LoVo (cell line): ENCODE results near the gene HAS3.
"Not testable (repeated sequence)": the region's sequence is repeated elsewhere in the genome, so short reads cannot be mapped to it uniquely, and the experiment has no call there.

Source experiments
- DNase-seq: peaks from one replicate; pipeline ENCODE4 v3.0.0-alpha.2; 2016; ENCODE audit warnings: low spot score

Gene HAS3

DNA sequence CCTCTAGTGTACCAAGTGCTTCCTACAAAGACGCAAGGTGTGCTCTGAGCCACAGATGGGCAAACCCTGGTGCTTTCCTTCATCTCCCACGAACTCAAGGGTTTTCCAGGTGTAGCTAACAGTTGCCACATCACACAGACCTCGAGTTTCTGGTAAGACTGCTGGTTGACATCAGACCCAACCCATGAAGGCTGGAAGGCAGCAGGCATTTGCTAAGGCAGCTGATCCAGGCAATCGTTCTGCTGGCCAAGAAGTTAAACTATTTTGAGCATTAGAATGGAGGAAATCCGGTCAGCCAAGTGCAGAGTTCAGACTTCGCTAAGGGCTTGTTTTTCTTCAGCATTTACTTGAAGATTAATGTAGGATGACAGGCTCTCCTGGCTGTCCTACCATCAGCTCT lies 11.5 kb downstream of the HAS3 start:
- DNase-seq = no peak

DNA sequence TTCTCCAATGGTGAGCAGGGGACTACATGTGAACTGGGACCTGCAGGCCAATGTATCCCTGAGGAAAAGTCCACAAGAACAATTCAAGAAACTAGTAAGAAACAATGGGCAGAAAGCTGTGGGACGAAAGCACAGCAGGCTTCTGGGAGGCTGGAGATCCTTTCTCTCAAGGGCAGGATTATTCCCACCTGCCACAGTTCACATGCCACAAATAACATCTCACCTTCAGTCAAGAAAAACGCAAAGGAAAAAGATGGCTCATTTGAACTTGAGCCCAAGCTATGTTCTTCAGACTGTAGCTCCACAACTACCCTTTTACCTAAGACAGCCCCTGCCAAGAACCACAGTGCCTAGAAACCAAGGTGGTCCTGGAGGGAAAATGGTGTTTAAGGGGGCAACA lies 13.0 kb downstream of the HAS3 start:
- DNase-seq = no peak

DNA sequence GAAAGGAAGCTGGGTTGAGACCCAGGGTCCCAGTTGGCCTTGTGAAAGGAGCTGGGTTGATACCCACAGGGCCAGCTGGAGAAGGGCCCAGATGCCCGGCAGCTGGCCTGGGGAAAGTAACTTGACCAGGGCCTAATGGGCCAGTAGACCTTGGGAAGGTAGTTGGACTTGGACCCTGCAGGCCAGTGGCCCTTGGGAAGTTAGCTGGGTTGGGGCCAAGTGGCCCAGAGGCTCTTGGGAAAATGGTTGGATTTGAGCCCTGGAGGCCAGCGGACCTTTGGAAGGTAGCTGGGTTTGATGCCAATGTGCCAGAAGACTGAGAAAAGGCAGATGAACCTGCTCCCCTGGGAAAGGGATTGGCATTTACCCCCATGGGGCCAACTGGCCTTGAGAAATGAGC lies 13.5 kb downstream of the HAS3 start:
- DNase-seq = no peak

DNA sequence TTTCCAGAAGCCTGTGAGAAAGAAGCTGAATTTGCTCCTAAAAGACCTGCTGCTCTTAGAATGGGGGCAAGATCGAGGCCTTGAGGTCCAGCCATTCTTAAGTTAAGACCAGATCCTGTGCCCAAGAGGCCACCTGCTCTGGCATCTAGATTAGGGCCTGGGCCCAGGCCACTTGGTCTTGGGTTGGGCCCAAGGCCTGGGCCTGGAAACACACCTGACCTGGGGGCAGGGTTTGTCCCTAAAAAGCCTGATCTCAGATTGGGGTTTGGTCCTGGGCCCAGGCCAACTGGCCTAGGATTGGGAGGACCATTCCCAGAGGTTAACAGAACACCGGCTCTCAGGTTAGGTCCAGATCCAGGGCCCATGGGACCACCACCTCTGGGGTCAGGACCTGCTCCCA lies 14.1 kb downstream of the HAS3 start:
- no peak for DNase-seq

DNA sequence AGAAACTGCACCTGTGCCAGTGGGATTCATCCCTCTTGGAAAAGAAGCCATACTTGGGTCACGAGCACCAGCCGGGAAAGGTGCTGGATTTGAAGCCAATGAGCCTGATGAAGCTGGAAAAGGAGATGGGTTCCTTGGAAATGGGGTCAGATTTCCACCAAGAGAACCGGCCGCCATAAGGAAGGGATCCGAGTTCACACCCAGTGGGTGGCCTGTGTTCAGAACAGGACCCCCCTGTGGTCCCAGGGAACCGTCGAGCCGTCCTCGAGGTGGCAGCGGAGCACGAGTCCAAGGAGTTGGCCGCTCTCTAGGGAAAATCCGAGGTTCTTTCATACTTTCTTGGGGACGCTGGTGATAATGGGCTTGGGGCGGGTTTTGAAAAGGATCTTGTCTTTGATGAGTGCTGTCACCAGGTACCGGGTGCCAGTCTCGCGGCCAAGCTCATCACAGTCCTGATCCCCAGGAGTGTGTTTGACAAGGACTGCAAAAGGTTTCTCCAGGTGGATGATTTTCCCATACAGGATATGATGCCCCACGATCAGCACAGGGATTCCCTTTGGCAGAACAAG lies 14.7 kb downstream of the HAS3 start:
- no peak for DNase-seq

DNA sequence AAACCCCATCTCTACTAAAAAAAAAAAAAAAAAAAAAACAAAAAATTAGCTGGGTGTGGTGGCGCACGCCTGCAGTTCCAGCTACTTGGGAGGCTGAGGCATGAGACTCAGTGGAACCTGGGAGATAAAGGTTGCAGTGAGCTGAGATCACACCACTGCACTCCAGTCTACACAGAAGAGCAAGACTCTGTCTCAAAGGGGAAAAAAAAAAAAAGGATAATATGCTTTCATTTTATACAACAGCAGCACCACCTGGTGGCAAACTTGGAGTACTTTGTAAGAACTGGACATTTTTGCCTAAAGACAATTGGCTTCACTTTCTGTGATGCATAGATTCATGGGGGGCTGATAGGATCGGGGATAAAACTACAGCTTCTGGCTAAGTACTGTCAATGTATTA lies 18.5 kb downstream of the HAS3 start:
- peak; percentile 57 for DNase-seq

DNA sequence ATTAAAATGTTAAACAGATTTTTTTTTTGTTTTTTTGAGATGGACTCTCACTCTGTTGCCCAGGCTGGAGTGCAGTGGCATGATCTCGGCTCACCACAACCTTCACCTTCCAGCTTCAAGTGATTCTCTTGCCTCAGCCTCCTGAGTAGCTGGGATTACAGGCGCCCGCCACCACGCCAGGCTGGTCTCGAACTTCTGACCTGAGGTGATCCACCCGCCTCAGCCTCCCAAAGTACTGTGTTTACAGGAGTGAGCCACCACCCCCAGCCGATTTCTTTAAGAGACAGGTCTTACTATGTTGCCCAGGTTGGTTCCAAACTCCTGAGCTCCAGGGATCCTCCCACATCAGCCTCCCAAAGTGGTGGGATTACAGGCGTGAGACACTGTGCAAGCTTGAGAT lies 19.0 kb downstream of the HAS3 start:
- not testable (repeated sequence) for DNase-seq

DNA sequence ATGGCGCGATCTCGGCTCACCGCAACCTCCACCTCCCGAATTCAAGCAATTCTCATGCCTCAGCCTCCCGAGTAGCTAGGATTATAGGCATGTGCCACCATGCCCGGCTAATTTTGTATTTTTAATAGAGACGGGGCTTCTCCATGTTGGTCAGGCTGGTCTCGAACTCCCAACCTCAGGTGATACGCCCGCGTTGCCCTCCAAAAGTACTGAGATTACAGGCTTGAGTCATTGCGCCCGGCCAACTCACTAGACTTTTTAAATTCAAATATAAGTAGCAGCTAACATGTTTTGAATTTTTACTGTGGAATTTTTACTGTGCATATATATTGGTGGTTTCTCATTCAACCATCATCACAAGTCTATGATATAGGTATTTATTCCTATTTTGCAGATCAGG lies 19.5 kb downstream of the HAS3 start:
- DNase-seq = not testable (repeated sequence)

DNA sequence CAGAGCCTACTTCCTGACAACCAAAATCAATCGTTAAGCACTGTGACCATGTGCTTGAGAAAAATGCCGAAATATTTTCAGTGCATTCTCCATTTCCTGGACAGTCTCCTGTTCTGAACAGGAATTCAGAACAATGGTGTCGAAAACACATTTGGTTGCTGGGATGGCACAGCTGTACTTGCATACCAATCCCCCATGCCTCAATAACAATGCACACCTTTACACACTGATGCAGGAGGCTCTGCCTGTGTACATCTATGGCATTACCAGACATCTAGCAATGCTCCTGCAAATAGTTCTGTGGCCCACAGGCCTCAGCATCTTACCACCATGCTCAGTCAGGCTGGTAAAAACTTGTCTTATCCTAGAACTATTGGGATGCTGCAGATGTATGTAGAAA lies 20.8 kb downstream of the HAS3 start:
- DNase-seq = no peak

DNA sequence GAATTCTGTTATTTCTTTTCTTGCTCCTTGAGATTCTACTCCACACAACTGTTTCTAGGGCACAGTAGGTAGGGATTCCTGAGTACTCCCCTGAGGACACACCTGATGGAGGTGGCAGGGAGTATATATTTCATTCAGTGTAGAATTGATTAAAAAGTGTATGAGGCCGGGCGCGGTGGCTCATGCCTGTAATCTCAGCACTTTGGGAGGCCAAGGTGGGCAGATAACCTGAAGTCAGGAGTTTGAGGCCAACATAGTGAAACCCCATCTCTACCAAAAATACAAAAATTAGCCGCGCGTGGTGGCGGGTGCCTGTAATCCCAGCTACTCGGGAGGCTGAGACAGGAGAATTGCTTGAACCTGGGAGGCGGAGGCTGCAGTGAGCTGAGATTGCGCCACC lies 21.3 kb downstream of the HAS3 start:
- not testable (repeated sequence) for DNase-seq

DNA sequence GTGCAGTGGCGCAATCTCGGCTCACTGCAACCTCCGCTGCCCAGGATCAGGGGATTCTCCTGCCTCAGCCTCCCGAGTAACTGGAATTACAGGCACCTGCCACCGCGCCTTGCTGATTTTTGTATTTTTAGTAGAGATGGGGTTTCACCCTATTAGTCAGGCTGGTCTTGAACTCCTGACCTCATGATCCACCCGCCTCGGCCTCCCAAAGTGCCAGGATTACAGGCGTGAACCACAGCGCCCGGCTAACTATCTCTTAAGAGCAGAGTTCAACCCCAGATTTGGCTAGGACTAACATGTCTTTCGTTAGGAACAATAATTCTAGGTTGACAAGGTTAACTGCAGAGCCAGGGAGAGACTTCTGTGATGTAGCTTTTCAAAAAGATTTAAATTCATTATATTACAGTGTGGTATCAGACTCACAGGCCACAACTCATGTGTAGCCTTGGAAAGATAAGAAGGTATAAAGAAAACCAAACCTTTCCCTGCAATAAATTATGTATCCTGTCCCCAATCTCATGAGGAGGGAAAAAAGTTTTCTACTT lies 22.6 kb downstream of the HAS3 start:
- no peak for DNase-seq

DNA sequence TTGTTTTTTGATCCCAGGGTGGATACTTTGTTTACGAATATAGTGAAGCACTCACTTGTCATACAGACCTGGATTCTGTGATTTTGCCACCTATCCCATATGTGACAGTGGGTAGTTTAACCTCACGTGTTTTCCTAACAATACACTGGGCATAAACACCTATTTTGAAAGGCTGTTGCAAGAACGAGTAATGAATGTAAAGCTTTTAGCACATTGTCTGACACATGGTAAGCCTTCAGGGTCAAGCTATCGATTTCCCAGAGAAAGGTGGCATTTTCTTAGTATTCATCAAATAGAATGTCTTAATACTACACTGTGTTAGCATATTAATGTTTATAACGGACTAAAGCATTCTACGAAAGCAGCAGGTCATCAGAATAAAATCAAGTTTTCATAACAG lies 25.0 kb downstream of the HAS3 start:
- no peak for DNase-seq

DNA sequence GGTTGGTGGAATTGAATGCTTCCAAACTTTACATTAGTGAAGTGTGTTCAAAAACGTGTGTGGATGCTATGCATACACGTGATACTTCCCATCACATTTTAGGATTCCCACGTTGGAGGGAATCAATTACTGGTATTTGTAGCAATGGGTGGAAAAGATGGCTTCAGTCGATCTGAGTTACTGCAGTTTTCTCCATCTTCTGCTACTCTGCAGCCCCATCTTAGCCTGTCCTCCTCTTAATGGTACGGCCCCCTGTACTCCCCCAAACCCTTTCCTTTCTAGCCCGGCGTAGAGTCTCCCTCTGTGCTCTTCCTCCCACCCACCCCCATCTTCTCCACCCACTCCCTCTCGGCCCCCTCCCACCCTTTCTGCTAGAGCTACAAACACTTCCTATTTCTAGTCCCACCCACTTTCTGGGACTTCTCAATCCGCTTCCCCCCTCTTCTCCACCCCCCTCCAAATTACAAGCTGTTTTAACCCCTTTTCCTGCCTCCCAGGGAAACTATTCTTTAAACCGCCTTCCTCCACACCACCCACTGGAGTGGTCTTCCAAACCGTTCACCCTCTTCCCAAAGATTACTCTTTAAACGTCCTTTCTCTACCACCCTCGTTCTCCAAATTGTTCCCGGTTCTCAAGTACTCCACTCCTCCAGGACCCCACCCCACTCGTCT lies 25.9 kb downstream of the HAS3 start:
- DNase-seq = no peak

DNA sequence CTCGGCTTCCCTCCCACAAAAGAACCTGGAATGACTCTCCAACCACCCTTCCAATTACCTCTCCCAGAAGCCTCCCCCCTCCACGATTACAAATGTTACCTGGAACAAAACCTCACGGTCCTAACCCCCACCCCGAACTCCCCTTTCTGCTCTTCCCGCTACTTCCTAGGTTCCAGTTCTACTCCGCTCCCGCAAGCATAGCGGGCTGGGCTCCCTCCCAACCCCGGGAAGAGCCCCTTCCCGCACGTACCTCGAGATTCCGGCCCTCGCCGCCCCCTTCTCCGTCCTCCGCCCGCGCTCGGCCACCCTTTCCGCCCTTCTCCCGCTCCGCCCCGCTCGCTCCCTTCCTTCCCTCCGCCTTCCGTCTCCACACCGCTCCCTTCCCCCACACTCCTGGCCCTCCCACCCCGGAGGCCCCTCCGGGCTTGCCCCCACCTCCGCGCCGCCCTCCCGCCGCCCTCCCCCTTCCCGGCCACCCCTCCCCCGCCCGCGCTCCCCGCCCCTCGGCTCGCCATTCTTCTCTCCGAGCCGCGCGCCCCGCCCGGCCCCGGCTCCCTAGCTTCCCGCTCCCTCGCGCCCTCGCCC lies 26.5 kb downstream of the HAS3 start:
- peak; percentile 62 for DNase-seq

DNA sequence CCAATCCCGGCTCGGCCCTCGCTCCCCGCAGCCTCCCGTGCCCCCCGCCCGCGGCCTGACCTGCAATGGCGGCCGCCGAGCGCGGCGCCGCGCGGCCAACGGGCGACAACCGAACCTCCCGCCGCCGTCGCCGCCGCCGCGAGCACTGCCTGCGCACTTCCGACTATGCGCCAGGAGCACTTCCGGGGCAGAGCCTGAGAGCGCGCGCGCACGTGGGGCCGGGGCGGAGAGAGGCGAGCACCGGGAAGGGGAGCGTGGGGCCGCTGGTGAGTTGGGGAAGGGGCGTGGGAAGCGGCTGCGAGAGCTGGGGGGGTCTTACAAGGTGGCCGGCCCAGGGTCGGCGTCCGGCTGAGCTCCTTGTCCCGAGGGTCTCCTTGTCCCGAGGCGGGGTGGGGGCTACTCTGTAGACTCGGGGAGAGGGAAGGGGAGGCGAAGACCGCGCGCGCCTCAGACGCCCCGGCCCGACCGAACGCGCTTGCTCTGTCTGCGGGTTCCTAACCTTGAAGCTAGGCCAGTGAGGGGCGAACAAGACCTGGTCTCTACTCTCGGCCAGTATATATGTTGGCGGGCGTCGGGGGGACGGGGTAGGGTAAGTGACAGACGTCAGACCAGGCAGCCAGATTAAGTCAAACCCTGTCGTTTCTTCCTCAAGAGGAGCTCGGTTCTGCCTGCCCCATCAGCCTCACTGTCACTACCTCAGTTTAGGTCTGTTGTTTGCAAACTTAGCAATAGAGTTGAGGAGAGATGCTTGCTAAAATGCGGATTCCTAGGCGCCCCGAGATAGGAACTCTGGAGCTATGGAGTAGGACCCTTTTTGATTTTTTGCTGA lies 27.2 kb downstream of the HAS3 start, which contains the start of the genes CHTF8 and UTP4:
Gene CHTF8, minus strand, starts transcription at position 165 of the 829 bp plus-strand sequence. CDS start 11,130 bp downstream, outside the sequence.
Gene UTP4, plus strand, starts transcription at position 226 of the 829 bp plus-strand sequence. CDS start 811 bp downstream, outside the sequence.
- peak; percentile 84 for DNase-seq

DNA sequence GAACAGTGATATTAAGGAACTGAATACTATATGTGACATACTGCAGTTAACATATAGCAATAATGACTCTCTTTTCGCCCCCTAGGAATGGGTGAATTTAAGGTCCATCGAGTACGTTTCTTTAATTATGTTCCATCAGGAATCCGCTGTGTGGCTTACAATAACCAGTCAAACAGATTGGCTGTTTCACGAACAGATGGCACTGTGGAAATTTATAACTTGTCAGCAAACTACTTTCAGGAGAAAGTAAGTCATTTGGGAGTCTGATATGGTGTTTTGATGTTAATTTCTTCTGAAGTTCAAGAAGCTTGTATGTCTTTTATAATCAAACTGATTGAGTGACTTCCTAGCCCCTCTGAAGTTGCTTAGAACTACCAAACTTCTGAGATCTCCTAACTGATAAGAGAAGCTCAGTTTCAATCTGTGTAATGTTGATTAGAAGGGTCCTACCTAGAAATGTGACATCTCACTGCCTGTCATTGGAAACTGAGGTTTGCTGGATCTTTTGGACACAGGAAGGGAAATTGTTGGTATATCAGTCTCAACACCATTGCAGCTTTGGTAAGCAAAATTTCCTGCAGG lies 28.0 kb downstream of the HAS3 start:
- DNase-seq = no peak

DNA sequence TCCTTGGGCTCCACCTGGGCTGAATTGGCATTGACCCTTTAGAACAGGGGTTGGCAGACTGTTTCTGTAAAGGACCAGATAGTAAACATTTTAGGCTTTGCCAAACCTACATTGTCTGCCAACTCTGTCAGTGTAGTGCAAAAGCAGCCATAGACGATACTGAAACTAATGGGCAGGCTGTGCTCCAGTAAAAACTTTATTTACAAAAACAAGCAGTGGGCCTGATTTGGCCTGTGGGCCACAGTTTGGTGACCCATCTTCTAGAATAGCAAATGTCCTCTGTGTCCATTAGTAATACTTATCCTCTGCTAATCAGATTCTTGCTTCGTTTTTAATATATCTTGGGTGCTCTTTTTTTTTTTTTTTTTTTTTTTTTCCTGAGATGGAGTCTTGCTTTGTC lies 33.2 kb downstream of the HAS3 start:
- DNase-seq = no peak

DNA sequence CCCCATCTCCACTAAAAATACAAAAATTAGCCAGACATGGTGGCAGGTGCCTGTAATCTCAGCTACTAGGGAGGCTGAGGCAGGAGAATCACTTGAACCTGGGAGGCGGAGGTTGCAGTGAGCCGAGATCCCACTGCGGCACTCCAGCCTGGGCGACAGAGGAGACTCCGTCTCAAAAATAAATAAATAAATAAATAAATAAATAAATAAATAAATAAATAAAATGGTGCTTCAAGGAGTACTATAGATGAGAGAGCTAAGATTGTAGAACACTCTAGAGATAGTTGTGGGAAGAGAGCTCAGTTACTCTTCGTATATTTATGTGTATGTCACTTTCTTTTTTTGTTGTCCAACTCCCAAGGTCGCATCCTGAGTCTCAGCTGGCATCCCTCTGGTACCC lies 34.0 kb downstream of the HAS3 start:
- DNase-seq = not testable (repeated sequence)

DNA sequence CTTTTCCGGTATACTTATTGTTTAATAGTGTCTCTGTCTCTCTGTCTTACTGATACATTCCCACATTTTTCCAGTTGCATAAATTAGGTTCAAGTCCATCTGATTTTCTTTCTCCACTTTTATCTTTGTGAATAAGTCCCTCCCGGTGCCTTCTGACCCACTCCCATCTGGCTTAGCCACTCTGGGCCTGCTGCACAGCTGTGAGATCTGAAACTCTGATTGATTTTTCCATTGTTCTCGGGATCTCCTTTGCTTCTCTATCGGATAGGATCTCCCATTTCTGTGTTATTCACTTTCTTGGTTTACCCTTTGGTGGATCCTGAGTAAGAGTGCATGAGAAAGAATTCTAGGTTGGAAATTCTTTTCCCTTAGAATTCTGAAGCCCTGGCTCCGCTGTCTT lies 35.6 kb downstream of the HAS3 start:
- no peak for DNase-seq

DNA sequence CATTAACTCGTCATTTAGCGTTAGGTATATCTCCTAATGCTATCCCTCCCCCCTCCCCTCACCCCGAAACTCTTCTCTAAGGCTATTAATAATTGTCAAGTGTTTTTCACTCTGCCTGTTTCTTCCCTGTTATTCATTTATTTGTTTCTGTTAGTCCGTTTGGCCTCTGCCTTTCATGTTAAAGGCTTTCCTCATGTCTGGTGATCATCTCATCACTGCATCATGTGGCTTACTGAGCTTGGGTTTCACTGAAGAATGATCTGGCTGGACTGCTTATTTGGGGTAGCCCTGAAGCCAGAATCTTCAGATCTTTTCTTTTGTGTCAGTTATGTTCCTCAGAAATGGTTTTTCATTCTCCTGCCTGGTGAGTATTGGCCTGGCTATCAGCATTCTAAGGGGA lies 36.5 kb downstream of the HAS3 start:
- no peak for DNase-seq

DNA sequence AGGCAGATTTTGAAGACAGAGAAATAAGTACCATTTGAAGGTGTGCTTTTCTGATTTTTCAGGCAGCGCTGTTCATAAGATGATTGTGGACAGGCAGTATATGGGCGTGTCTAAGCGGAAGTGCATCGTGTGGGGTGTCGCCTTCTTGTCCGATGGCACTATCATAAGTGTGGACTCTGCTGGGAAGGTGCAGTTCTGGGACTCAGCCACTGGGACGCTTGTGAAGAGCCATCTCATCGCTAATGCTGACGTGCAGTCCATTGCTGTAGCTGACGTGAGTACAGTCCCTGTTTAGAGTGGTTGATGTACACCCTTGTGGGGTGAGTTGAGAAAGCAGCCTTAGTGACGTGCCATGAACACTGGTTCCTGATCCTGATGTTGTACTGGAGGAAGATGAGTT lies 37.7 kb downstream of the HAS3 start:
- no peak for DNase-seq

DNA sequence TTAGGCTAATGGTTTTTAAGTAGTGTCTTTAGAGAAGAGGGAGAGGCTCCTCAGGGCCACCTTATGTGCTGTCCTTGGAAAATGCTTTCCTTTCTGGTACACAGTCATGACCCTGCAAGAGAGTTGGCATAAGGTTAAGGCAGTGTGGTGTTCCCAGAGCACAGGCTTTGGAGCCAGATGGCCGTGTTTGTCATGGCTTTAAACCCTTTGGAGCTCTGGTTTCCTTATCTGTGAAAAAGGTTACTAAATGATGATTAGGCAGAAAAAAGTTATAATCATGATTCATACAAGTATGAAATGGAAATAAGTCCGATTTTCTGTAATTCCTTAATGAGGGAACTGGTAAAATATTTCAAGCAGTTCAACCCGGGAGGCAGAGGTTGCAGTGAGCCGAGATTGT lies 40.2 kb downstream of the HAS3 start:
- no peak for DNase-seq
